ENCODE results near the gene POU2AF1.

POU2AF1 gene

GRCh38 chr11:111360150-111361043 is 18.7 kb downstream of the POU2AF1 start:
- peaks cover 65% of the 10 kb centered on the region for H3F3A ChIP-seq (ENCODE audit: insufficient read depth)
- no peaks in the 10 kb centered on the region for H3K9me2 ChIP-seq (replicated peaks; ENCODE audit: insufficient read depth, low read length)
- H3K27ac ChIP-seq (ENCODE audit: low read depth, low read length): peak overlapping the region; percentile 94
- H3K9ac ChIP-seq (ENCODE audit: low read length): peak overlapping the region; percentile 67
- H2AFZ ChIP-seq (ENCODE audit: low read depth, low read length, severe bottlenecking): no peak overlapping the region
- H3K27me3 ChIP-seq (ENCODE audit: low read length): no peaks in the 10 kb centered on the region
- peaks cover 62% of the 10 kb centered on the region for H3K79me2 ChIP-seq (ENCODE audit: insufficient read depth, low read length)
- no peaks in the 10 kb centered on the region for H3K9me3 ChIP-seq (ENCODE audit: insufficient read depth, low read length)
- TF ChIP-seq CTCF (IDR thresholded peaks at IDR 0.05; ENCODE audit: insufficient read depth, low read length, poor library complexity, severe bottlenecking): no peak
- TF ChIP-seq EZH2phosphoT487 (conservative IDR thresholded peaks at IDR 0.05; ENCODE audit: low read length): no peak
- H4K20me1 ChIP-seq (ENCODE audit: low read depth, low read length): no peaks in the 10 kb centered on the region
- H3K4me3 ChIP-seq (ENCODE audit: insufficient read depth, low read length, poor library complexity, severe bottlenecking): no peak overlapping the region
- H3K4me2 ChIP-seq (ENCODE audit: low read depth, low read length, poor library complexity, severe bottlenecking): peak overlapping the region; percentile 70
- H3K36me3 ChIP-seq (ENCODE audit: low read length): peaks cover 21% of the 10 kb centered on the region

DNA sequence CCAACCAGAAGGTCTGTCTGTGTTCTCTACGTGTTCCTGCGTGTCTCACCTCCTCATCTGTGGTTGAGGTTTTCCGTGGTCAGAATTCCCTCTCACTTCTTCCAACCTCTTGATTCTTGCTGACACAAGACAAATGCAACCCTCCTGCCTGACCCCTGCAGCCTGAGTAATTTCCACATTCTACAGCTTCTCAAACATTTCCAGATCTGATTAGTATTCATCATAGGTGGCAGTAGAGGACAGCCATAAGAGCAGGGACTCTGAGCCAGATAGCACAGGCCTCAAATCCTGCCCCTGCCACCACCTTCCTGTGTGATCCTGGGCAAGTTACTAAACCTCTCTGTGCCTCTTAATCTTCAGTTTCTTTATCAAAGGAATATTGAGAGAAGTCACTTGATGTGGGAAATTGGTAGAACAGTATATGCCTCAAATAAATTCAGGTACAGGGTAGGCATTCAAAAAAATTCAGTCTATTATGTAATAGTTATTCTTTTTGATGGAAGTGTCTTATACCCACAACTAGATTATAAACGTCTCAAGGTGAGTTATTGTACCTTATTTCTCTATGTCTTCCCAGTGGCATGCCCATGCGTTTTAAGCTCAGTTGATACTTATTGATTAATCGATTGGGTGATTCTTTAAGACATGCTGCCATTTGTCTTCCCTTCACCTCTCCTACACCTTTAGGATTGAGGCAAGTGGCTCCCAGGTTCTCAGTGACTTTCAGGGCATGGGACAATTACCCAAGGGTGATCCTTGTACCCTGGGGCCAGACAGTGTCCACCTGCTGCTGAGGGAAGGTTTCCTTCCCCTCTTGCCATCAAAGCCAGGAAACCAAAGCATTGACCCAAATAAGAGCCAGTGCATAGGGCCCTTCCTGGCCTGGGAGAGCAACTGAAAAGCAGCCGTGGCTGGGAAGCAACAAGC is 19.6 kb downstream of the POU2AF1 start:
- Histone ChIP-seq H3K36me3 (ENCODE audit: low read length) (peaks cover 24% of the 10 kb centered on the region), H3F3A (ENCODE audit: insufficient read depth) (peaks cover 60% of the 10 kb centered on the region), H2AFZ (ENCODE audit: low read depth, low read length, severe bottlenecking) (no peak overlapping the region), H4K20me1 (ENCODE audit: low read depth, low read length) (no peaks in the 10 kb centered on the region), H3K9me2 (replicated peaks; ENCODE audit: insufficient read depth, low read length) (no peaks in the 10 kb centered on the region), H3K9ac (ENCODE audit: low read length) (peak overlapping the region; percentile 67), H3K4me2 (ENCODE audit: low read depth, low read length, poor library complexity, severe bottlenecking) (peak overlapping the region; percentile 70), H3K9me3 (ENCODE audit: insufficient read depth, low read length) (no peaks in the 10 kb centered on the region), H3K27me3 (ENCODE audit: low read length) (no peaks in the 10 kb centered on the region), H3K79me2 (ENCODE audit: insufficient read depth, low read length) (peaks cover 53% of the 10 kb centered on the region), H3K4me3 (ENCODE audit: insufficient read depth, low read length, poor library complexity, severe bottlenecking) (peak overlapping the region; percentile 5), H3K27ac (ENCODE audit: low read depth, low read length) (peak overlapping the region; percentile 94)
- TF ChIP-seq EZH2phosphoT487 (conservative IDR thresholded peaks at IDR 0.05; ENCODE audit: low read length) (no peak), CTCF (IDR thresholded peaks at IDR 0.05; ENCODE audit: insufficient read depth, low read length, poor library complexity, severe bottlenecking) (peak; percentile 42)

- Histone ChIP-seq H3F3A (ENCODE audit: insufficient read depth) (peaks cover 49% of the 10 kb centered on the region), H3K27me3 (ENCODE audit: low read length) (no peaks in the 10 kb centered on the region), H3K36me3 (ENCODE audit: low read length) (peaks cover 27% of the 10 kb centered on the region), H3K9me3 (ENCODE audit: insufficient read depth, low read length) (no peaks in the 10 kb centered on the region), H3K27ac (ENCODE audit: low read depth, low read length) (peak overlapping the region; percentile 94), H4K20me1 (ENCODE audit: low read depth, low read length) (no peaks in the 10 kb centered on the region), H3K4me2 (ENCODE audit: low read depth, low read length, poor library complexity, severe bottlenecking) (peak overlapping the region; percentile 70), H2AFZ (ENCODE audit: low read depth, low read length, severe bottlenecking) (no peak overlapping the region), H3K4me3 (ENCODE audit: insufficient read depth, low read length, poor library complexity, severe bottlenecking) (peak overlapping the region; percentile 5), H3K9me2 (replicated peaks; ENCODE audit: insufficient read depth, low read length) (no peaks in the 10 kb centered on the region), H3K79me2 (ENCODE audit: insufficient read depth, low read length) (peaks cover 41% of the 10 kb centered on the region), H3K9ac (ENCODE audit: low read length) (peak overlapping the region; percentile 56)
- no peak for TF ChIP-seq EZH2phosphoT487 (conservative IDR thresholded peaks at IDR 0.05; ENCODE audit: low read length)
- no peak for TF ChIP-seq CTCF (IDR thresholded peaks at IDR 0.05; ENCODE audit: insufficient read depth, low read length, poor library complexity, severe bottlenecking)
Observed at GRCh38 chr11:111358038-111359001, 20.8 kb downstream of the POU2AF1 start.
